Neutrophil (primary cell): Measurements from ENCODE around the gene TMEM158.

Source experiments
- H3K27ac ChIP-seq: fragments of 200-600 bp; sonication (generic); 2 replicates; pipeline ENCODE4 v1.5.1; 2016; ENCODE audit warnings: mild to moderate bottlenecking, moderate library complexity
- H3K27me3 ChIP-seq: fragments of 200-600 bp; sonication (generic); 2 replicates; pipeline ENCODE4 v1.6.0; 2016; ENCODE audit warnings: mild to moderate bottlenecking
- H3K36me3 ChIP-seq: fragments of 200-600 bp; sonication (generic); 2 replicates; pipeline ENCODE4 v1.5.1; 2017
- H3K4me1 ChIP-seq, 2 experiments: fragments of 200-600 bp in 1 of 2; sonication (generic) in 1 of 2; 1 replicate in 1 of 2; 2 replicates in 1 of 2; pipeline versions ENCODE4 v1.5.1 to v1.6.1; 2013 to 2016; ENCODE audit warnings: low read depth in 1 of 2, low read length in 1 of 2, mild to moderate bottlenecking in 1 of 2, moderate library complexity in 1 of 2; ENCODE audit not compliant: control insufficient read depth in 1 of 2, insufficient read depth in 1 of 2
- H3K4me3 ChIP-seq, 2 experiments: fragments of 200-600 bp in 1 of 2; sonication (generic) in 1 of 2; 1 replicate in 1 of 2; 2 replicates in 1 of 2; pipeline ENCODE4 v1.5.1; 2013 to 2016; ENCODE audit warnings: low read depth in 1 of 2, low read length in 1 of 2, mild to moderate bottlenecking in 1 of 2, moderate library complexity in 1 of 2
- H3K9me3 ChIP-seq: fragments of 200-600 bp; sonication (generic); 2 replicates; pipeline ENCODE4 v1.5.1; 2016
- CTCF ChIP-seq: fragments of 200-600 bp; sonication (generic); IDR thresholded peaks from 2 replicates; pipeline ENCODE4 v1.5.1; 2016; ENCODE audit warnings: antibody characterized with exemption

TMEM158 gene

GRCh38 chr3:45214061-45214680 is 11.9 kb downstream of the TMEM158 start:
- no peaks in the 10 kb centered on the region for H3K27me3 ChIP-seq

GRCh38 chr3:45212095-45212468 is 14.0 kb downstream of the TMEM158 start:
- Histone ChIP-seq H3K4me1 (peaks cover 15 to 25% of the 10 kb centered on the region in 2 experiments), H3K27me3 (no peaks in the 10 kb centered on the region), H3K4me3 (no peak overlapping the region), H3K27ac (no peak overlapping the region), H3K36me3 (no peaks in the 10 kb centered on the region), H3K9me3 (no peaks in the 10 kb centered on the region)
- TF ChIP-seq CTCF: no peak

More at GRCh38 chr3:45214061-45214680, 11.9 kb downstream of the TMEM158 start:
- no peak overlapping the region for H3K4me3 ChIP-seq
- no peaks in the 10 kb centered on the region for H3K9me3 ChIP-seq
- no peak overlapping the region for H3K27ac ChIP-seq
- TF ChIP-seq CTCF: no peak
- H3K4me1 ChIP-seq: peaks cover 15 to 25% of the 10 kb centered on the region in 2 experiments
- no peaks in the 10 kb centered on the region for H3K36me3 ChIP-seq

- Histone ChIP-seq H3K4me3 (no peak overlapping the region), H3K36me3 (no peaks in the 10 kb centered on the region), H3K27ac (no peak overlapping the region), H3K4me1 (peaks cover 15 to 25% of the 10 kb centered on the region in 2 experiments), H3K9me3 (no peaks in the 10 kb centered on the region), H3K27me3 (no peaks in the 10 kb centered on the region)
- TF ChIP-seq CTCF: no peak
These were observed 14.5 kb downstream of the TMEM158 start for GRCh38 chr3:45211466-45212094.

GRCh38 chr3:45210308-45211041 is 15.6 kb downstream of the TMEM158 start:
- peaks cover 17 to 25% of the 10 kb centered on the region in 2 experiments for H3K4me1 ChIP-seq
- no peaks in the 10 kb centered on the region for H3K9me3 ChIP-seq
- peak; percentile 63 for TF ChIP-seq CTCF
- no peak overlapping the region for H3K27ac ChIP-seq
- no peak overlapping the region for H3K4me3 ChIP-seq
- H3K36me3 ChIP-seq: no peaks in the 10 kb centered on the region
- no peaks in the 10 kb centered on the region for H3K27me3 ChIP-seq

- H3K36me3 ChIP-seq: no peaks in the 10 kb centered on the region
- peaks cover 23 to 25% of the 10 kb centered on the region in 2 experiments for H3K4me1 ChIP-seq
- no peak overlapping the region for H3K4me3 ChIP-seq
- no peak overlapping the region for H3K27ac ChIP-seq
- H3K27me3 ChIP-seq: no peaks in the 10 kb centered on the region
- no peak for TF ChIP-seq CTCF
- H3K9me3 ChIP-seq: no peaks in the 10 kb centered on the region
These were observed 16.6 kb downstream of the TMEM158 start for GRCh38 chr3:45209526-45209925.
